GM04504 (cell line): ENCODE data around the gene A3GALT2.

Experiments
- DNase-seq: peaks from one replicate; pipeline ENCODE4 v3.0.0-alpha.2; 2012; ENCODE audit warnings: low read depth

The A3GALT2 gene

DNA sequence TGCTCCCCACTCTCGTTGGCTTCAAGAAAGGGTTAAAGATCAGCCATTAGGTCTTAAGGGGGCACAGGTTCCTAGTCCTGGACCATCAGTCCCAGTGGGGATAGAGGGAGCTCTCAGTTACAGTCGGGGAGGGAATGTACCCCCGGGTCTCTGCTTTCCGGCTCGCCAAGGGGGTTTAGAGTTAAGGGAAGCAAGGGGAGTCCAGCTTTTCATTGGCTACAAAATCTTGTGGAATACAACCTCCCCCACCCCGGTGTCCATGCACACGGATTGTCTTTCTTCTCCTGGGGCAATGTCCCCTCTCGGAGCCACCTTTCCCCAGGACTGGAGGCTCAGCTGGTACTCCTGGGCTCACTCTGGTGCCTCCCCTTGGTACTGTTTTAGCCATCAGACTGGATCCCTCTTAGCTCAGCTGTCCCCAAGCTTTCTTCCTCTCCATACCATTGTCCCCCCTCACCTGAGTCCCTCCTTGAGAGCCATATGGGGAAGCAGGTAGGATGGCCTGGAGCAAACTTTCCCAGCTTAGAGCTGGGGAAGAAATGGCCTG is at the start of gene A3GALT2:
Gene A3GALT2, minus strand, starts transcription at position 480 of the 547 bp plus-strand sequence. Its CDS starts 0 bp downstream, at position 480.
- no peak for DNase-seq

DNA sequence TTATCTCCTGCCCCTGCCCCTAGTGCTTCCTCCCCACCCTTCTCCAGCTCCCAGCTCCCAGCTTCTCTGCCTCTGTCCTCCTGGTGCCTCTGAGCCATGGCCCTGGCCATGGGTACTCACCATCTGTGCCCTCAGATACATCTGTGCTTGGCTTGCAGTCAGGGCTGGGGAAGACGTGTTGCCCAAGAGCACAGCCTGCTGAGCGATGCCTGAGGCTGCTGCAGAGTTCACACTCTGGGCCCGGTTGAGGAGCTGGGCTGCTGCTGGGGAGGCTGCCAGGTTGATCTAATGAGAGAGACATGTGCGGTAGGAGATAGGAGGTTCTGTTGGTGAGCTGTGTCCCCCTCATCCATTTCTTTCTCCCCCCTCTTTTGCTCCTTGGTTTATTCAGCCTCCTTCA is 49.4 kb upstream of the A3GALT2 start:
- no peak for DNase-seq

DNA sequence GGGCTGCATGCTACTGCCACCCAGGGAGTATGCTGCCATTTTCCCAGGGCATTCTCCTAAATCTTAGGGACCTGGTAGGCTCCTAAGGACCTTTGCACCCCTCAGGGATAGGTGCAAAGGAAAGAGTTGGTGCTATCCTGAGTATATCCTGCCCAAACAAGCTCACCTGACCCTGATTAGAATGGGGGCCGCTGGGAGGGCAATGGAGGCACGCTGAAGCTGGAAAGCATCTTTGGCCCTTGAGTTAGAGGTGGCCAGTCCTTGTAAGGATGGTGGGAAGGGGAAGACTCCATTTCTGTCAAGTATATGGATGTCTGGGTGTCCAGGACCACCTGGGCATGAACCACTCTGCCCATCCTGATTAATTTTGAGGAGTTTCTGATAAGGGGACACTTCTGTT is 48.9 kb upstream of the A3GALT2 start:
- DNase-seq: no peak

DNA sequence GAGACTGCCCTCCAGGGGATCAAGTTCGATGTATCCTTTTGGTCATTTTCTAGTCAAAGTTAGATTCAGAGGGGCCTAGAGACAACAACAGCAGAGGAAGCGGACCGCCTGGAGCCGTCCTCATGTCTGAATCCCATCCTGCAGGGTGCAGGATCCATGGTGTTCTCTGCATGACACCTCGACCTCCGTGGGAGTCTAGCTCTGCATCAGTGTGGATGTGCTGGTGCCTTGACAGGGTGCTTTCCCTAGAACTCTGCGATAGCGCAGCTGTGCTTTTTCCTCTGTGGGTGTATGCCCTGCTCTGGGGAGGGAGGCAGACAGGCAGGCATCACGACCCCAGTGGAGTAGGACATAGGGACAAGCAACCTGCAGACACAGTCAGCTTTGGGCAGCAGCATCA is 48.2 kb upstream of the A3GALT2 start:
- no peak for DNase-seq

DNA sequence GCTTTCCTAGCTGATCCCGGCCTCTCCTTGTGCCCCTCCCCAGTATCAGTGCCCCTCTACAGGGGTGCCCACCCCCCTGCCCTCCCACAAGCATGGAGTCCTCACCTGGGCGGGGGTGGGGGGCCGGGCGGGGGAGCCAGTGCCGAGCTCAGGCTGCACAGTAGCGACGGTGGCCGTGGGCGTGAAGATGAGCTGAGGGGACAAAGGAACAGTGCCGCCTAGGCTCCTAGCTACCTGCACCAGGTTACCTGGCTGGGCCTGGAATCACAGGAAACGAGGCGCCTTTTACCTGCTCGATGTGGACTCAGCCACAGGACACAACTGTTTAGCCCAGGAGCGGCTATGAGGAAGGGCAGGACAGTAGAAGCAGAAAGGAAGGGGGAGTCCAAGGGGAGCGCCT is 47.5 kb upstream of the A3GALT2 start:
- DNase-seq: no peak

DNA sequence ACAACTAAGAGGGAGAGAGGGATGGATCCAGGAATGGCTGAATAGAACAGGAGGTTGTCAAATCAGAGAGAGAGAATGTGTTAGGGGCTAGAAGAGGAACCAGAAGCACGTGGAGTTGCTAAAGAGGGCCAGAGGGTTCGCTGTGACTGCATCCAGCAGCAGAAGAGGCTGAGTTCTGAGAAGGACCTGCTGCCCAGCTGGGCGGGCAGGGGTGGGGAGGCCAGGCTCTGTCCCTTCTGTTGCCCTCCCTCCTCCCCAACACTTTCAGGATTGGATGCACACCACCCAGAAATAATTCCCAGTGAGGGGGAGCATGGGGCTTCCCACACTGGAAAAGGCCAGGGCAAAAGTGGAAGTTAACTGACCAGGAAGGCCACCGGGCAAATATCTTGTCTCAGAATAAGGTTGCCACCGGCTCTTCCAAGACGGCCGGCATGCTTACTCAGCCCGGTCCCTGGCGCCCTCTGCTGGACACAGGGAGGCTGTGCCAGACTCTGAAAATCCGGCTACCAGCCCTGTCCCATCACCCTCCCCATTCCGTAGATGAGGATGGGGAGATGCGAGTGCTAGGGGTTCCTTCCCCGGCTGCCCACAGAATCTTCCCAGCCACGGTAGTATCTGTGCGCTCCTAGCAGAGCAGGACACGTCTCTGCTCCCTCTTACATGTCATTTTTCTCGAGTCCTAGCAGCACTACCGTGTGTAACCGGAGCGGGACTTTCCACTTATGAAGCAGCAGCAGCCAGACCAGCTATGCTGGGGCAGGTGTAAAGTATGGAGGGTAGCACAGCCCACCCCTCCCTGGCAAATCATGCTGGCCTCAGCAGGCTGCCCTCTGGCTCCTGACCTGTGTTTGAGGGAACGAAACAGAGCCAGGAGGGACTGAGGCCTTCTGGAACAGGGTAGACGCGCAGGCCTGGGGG is 46.8 kb upstream of the A3GALT2 start:
- DNase-seq: no peak

DNA sequence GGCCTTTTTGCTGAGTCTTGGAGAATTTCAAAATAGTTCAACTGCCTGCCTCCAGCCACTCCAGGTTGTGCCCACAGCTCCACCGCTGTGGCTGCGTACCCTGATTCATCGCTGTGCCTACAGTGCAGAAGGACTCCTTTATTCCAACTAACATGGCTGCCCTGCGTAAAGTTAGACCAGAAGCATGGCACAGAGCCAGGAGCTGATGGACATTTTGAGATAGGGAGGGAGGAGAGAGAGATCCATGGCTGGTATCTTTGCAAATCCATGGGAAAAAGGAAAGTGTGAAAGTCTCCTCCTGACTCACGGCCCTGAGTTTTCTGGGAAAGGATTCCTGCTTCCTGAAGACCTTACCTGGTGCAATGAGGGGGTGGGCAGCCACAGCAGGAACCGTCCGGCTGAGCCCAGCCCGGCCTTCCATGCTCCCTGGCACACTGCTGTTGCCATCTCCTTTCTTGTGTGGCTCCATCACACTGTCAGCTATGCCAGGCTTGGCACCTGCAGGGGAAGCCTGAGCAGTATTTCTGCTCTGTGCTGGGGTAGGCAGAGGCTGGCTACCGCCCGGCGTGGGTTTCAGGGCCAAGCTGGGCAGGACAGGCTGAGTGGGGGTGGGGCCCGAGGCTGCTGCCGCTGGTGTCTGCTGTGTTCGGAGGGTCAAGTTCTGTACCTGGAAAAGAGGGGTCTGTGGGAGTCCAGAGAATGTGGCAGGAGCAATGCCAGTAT is 46.0 kb upstream of the A3GALT2 start:
- DNase-seq: no peak

DNA sequence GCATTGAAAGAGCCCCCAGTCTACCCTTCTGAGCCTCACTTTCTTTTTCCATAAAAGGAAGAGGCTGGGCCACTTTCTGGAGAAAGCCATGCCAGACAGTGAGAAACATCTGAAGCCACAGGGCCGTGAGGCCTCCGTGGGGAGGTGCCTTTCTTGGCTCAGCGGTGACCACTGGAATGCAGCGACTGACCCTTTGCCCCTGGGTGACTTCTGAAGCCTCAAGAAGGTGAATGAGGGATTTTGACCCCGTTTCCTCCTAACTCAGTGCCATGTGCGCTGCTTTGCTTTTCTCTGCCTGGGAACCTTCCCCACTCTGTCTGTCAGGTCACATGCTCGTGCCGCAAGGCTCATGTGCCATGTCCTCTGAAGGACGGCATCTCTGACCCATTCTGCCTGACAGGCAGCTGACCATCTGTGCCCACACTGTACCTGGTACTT is 44.7 kb upstream of the A3GALT2 start:
- DNase-seq: no peak

DNA sequence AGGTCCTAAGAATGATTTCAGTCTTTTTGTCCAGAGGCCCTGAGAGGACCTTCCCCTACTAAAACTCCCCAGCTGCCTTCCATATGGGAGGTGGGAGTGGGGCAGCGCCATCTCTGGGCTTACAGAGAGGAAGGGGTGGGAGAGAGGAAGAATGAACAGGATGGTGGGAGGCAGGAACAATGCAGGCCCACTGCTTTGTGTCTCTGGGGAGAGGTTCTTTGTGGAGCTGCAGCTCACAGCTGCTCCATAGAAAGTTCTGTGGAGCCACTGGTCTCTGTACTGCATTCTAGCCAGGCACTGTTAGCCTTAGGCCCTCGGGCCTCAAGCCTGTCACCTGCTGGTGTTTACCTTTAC is 43.6 kb upstream of the A3GALT2 start:
- DNase-seq: no peak

DNA sequence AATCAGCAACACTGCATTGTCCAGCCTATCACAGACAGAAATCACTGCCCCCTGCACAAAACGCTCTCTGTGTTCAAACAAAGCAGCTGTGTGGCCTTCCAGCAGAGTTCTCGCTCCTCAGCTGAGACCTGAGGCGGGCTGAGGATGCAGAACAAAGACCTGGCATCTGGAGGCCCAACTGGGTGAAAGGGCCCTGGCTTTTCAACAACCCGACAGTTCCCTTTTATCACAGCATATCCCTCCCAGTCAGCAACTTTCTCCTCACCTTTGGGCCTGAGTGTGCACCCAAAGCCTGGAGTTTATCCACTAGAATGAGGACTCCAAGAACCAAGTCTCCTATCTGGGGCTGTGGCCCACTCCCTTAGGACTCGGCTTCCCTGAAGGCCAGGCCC is 42.6 kb upstream of the A3GALT2 start:
- no peak for DNase-seq

DNA sequence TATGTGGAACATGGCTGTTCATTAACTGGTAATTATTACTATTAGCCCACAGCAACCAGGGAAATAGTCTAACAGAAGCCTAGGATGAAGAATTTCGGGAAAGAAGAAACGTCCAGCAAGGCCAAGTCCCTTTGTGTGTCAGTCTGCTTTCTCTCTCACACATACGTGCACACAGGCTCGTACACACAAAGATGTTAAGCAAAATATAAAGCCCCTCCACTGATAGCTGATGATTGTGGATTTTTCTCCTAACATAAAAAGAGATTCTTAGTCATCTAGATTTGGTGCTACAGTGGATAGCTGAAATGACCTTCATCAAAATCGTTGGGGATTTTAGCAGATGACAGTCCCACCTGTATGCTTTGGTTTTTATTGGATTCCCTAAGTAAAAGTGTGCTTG is 42.1 kb upstream of the A3GALT2 start:
- no peak for DNase-seq

DNA sequence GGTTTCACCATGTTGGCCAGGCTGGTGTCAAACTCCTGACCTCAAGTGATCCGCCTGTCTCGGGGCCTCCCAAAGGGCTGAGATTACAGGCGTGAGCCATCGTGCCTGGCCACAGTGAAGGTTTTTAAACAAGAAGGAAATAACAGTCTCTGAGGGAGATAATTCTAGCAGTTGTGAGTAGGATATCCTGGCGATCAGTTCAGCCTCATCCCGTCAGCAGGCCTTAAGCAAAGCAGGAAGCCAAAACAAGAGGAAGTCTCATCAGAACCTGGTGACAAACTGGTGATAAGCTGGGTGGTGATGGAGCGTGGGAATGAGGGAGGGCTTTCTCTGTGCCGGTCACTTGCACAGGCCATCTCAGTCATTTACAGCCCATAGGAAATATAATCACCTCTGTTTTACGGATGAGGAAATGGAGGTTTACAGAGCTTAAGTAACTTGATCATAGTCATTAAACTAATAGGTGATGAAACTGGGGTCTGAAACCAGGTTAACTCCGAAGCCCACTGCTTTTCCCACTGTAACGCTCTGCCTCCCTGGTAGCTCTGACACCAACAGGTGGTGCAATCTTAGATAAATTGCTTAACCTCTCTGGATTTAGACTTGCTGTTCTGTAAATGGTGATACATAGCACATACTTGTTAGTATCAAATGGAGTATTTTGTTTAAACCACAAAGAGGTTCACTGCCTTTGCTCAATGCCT is 40.8 kb upstream of the A3GALT2 start:
- DNase-seq: no peak

DNA sequence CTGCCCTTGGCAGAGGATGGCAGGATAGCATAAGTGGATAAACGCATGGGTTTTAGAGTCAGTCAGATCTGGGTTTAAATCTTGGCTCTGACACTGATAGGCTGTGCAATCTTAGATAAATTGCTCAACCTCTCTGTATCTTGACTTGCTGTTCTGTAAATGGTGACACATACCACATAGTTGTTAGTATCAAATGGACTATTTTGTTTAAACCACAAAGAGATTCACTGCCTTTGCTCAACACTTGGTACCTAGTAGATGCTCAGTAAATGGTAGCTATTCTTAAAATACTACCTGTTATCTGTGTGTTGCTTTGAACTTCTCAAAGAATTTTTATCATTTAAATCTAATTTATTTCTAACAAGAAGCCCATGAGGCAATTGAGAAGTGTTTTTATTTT is 39.5 kb upstream of the A3GALT2 start:
- no peak for DNase-seq

DNA sequence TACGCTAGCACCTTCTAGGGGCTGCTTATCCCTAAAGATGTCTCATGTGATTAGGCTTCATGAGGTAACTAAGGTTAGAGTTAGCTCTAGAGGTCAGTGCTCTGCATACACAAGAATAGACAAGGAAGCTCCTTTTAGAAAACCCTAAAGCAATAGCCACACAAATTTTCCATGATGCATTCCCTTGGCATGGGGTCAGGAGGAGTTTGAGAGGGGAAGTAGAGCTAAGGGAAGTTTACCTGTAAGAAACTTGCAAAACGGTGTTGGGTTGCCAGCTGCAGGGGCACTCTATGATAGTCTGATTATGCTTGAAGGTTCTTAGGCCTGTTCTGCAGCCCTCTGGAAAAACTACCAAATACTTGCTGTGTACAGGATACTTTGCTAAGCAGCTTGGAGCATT is 39.0 kb upstream of the A3GALT2 start:
- DNase-seq: no peak

DNA sequence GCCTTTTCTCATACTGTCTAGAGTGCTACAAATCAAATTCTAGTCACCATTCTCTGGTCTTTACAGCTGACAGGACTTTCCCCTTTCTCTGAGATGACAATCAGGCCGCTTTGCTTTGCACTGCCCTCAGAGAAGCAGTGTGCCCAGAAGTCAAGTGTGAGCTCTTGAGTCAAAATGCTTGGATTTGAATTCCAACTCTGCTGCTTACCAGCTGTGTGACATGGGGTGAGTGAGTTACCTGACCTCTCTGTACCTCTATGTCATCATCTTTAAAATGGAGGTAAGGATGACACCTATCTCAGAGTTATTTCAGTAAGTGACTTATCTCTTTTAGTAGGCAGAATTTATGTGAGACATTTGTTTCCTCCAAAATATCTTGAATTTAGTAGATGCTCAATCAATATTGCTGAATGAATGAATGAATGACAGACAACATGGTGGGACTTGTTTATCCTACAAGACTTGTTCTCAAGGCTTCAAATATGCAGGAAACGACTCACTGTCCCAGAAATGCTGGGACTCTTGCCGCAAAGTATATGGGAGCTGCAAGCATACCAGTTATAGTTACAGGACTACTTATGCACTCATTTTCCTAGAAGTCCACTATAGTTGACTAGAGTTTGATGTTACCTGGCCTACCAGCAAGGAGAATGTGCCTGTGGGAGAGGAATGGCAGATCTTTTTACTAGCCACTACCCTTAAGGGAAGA is 38.1 kb upstream of the A3GALT2 start:
- DNase-seq: no peak

DNA sequence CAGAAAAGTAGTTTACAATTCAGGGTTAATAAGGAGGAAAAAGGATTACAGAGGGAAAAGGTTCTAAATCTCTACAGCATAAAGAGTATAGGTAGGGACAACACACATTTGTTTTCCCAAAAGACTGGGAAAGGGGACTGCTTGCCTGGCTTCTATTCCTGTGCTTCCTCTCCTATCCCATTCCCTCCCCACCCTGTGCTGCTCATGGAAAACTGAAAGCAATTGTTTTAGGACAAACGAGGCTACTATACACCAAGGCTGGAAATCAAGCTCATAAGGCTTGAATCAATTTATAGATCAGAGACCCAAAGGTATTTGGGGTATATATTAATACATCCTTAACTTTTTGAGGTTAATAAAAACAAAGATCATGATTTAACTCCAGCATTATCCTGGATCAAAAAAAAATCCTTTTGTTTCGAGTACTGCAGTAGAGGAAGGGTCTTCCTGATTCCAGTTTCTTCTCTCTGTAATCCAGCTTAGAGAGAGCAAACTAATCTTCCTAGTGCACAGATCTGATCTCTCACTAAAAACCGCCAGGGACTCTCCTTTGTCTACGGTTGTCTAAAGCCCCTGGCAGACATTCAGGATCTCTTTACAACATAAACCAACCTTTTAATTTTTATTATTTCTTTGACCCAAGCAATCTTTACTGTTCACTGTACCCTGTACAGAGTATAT is 37.4 kb upstream of the A3GALT2 start:
- DNase-seq: no peak

DNA sequence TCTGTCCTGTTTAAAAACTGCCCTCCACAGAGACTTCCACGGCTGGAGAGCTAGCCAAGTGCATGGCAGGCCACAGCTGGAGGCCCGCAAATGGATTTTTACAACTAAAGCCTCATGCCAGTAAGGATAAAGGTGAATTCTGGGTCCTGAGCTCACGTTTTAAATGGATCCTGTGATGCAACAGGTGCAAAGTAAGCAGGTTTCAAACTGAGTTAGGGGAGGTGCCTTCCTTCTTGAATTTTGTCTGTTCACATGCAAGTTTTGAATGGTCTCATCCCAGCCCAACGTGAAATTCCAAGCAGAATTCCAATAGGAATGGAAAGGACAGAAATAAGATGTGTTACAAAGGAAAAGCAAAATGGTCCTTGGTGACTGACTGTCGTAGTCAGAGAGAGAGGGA is 36.2 kb upstream of the A3GALT2 start:
- no peak for DNase-seq

DNA sequence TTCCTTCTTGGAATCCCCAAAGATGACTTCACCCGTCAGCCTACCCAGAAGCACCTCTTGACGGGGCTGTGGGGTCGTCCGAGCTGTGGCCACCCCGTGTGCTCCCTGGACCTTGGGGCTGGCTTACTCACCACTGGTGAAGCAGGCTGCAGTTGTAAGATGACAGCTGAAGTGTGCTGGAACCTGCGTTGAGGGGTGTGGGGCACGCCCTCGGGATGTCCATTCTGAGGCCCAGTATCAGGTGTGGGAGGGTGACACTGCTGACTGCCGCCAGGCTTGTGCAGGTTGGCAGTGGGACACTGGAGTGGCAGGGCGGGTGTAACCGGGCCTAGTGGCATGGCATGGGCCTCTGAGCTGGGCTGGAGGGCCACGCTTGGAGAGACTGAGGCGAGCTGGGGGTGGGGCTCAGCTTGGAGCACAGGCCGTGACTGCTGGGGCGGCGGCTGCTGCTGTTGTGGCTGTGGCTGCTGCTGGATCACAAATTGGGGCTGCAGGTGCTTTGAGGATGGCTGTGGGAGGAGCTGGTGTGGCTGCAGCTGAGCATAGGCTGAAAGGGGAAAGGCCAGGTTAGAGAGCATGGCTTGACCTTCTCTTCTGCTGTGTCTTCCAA is 33.9 kb upstream of the A3GALT2 start:
- no peak for DNase-seq

DNA sequence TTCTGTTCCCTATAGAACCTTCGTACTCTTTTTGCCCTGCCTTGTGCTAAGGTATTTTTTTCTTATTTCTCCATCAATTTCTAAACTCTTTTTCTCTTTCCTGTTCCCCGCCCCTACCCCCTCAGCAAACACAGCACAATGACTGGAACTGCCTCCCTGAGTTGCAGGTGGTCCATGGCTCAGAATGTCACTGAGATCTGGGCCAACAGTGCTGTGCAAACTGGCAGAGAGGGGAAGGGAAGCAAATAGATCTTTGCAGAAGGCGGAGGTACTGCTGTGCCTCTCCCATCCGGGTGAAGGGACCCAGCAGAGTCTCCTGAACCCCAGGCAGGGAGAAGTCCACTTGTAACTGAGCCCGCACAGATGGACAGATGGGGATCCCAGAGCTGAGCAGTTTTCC is 32.6 kb upstream of the A3GALT2 start:
- no peak for DNase-seq

DNA sequence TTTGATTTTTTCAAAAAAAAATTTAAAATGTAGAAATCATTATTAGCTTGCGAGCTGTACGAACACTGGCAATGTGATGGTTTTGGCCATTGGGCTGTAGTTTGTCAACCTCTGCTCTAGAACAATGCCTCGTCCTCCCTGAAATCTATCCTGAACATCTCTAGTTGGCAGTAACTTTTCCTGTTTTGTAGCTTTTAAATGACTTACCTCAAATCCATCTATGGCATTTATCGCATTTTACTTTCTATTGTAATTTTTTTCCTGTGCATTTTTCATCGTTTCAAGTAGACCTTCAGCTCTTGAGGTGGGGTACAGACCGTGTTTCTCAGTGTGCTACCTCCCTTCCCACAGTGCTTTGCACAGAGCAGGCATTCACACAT is 30.4 kb upstream of the A3GALT2 start:
- no peak for DNase-seq
